ENCODE data around the gene RORC. TPM values are rescaled to one million over a fixed set of nuclear protein-coding genes. Genes with fewer than 3 reads are reported as not detected.
"Not testable (repeated sequence)": the region's sequence is repeated elsewhere in the genome, so short reads cannot be mapped to it uniquely, and the experiment has no call there.

RORC gene
- total RNA-seq, 1 experiment from 2014 or later: 1.3 TPM

- Histone ChIP-seq H3K36me3 (ENCODE audit: control insufficient read depth in 1 of 2, insufficient read depth in 2 of 2, low read length in 2 of 2) (peaks cover 0 to 3% of the 10 kb centered on the region in 2 experiments; a peak in 1 of 4 replicates), H3K4me3 (replicated peaks in 1 of 2; ENCODE audit: low read depth in 1 of 2, low read length in 2 of 2) (no peak overlapping the region), H3K79me2 (ENCODE audit: insufficient read depth, low read length) (no peaks in the 10 kb centered on the region), H3K4me2 (ENCODE audit: low read length) (no peak overlapping the region), H3K4me1 (ENCODE audit: control insufficient read depth in 1 of 2, insufficient read depth in 2 of 2, low read length in 2 of 2) (no peaks in the 10 kb centered on the region), H3K9ac (ENCODE audit: low read length) (no peak overlapping the region), H3K9me2 (ENCODE audit: insufficient read depth) (no peaks in the 10 kb centered on the region), H3K27ac (ENCODE audit: low read depth, low read length) (no peak overlapping the region), H3K9me3 (ENCODE audit: control insufficient read depth in 1 of 2, insufficient read depth in 1 of 2, low read depth in 1 of 2, low read length in 2 of 2) (no peaks in the 10 kb centered on the region), H4K20me1 (ENCODE audit: insufficient read depth) (no peaks in the 10 kb centered on the region), H2AFZ (ENCODE audit: low read depth, low read length, poor library complexity, severe bottlenecking) (no peak overlapping the region), H3K27me3 (ENCODE audit: insufficient read depth, low read length) (peaks cover 10% of the 10 kb centered on the region)
- POLR2A ChIA-PET: no interaction called here
- RAD21 ChIA-PET (ENCODE audit: low non-redundant PET in 1 of 2, low total read pairs in 2 of 2, uncharacterized antibody in 2 of 2, unreplicated experiment in 2 of 2): no interaction called here
- intact Hi-C loops (cut with micrococcal nuclease): no loop called here
- CTCF ChIA-PET: no interaction called here
- TF ChIP-seq EZH2phosphoT487 (IDR thresholded peaks at IDR 0.05; ENCODE audit: borderline replicate concordance) (no peak), ATF3 (IDR thresholded peaks at IDR 0.05) (no peak), SRF (IDR thresholded peaks at IDR 0.05; ENCODE audit: low read depth) (no peak), CBX3 (IDR thresholded peaks at IDR 0.05; ENCODE audit: low read depth) (no peak)
- no TSS peak for BruUV-seq (replicated peaks)
- ATAC-seq (no peak), DNase-seq (ENCODE audit: low read depth, low spot score) (no peak)
These were observed 48.9 kb downstream of the RORC start for GRCh38 chr1:151782741-151783140.

DNA sequence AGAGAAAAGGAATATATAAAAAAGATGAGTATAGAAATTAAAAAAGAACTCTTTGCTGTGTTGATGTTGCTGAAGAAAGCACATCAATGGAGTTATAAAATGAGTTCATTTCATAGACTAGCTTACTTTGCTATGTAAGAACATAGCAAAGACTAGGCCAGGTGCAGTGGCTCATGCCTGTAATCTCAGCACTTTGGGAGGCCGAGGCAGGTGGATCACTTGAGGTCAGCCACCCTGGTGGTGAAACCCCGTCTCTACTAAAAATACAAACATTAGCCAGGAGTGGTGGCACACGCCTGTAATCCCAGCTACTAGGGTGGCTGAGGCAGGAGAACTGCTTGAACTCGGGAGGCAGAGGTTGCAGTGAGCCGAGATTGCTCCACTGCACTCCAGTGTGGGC, 49.6 kb downstream of the RORC start:
- not testable (repeated sequence) for BruUV-seq (replicated peaks)

DNA sequence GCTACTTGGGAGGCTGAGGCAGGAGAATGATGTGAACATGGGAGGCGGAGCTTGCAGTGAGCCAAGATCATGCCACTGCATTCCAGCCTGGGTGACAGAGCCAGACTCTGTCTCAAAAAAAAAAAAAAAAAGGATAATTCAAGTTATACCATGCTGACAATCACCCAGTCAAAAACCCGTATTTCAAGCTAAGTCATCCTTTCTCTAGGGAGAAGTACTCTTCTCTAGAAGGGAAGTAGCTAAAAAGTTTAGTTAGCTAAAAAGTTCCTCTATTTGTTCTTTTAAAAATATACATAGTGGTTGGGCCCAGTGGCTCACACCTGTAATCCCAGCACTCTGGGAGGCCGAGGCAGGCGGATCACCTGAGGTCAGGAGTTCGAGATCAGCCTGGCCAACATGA, 50.9 kb downstream of the RORC start:
- H2AFZ ChIP-seq (ENCODE audit: low read depth, low read length, poor library complexity, severe bottlenecking); RAD21 ChIA-PET (ENCODE audit: low non-redundant PET in 1 of 2, low total read pairs in 2 of 2, uncharacterized antibody in 2 of 2, unreplicated experiment in 2 of 2); intact Hi-C loops (cut with micrococcal nuclease); H3K79me2 ChIP-seq (ENCODE audit: insufficient read depth, low read length); POLR2A ChIA-PET; H3K27ac ChIP-seq (ENCODE audit: low read depth, low read length); H3K36me3 ChIP-seq (ENCODE audit: control insufficient read depth in 1 of 2, insufficient read depth in 2 of 2, low read length in 2 of 2); H3K9me2 ChIP-seq (ENCODE audit: insufficient read depth); H4K20me1 ChIP-seq (ENCODE audit: insufficient read depth); ATAC-seq; H3K9ac ChIP-seq (ENCODE audit: low read length); H3K4me3 ChIP-seq (replicated peaks in 1 of 2; ENCODE audit: low read depth in 1 of 2, low read length in 2 of 2); H3K4me1 ChIP-seq (ENCODE audit: control insufficient read depth in 1 of 2, insufficient read depth in 2 of 2, low read length in 2 of 2); BruUV-seq (replicated peaks); H3K9me3 ChIP-seq (ENCODE audit: control insufficient read depth in 1 of 2, insufficient read depth in 1 of 2, low read depth in 1 of 2, low read length in 2 of 2); DNase-seq (ENCODE audit: low read depth, low spot score); CTCF ChIA-PET; H3K4me2 ChIP-seq (ENCODE audit: low read length): not testable (repeated sequence)
- peaks cover 10% of the 10 kb centered on the region for H3K27me3 ChIP-seq (ENCODE audit: insufficient read depth, low read length)

More for the DNA sequence above, 49.6 kb downstream of the RORC start:
- RAD21 ChIA-PET (ENCODE audit: low non-redundant PET in 1 of 2, low total read pairs in 2 of 2, uncharacterized antibody in 2 of 2, unreplicated experiment in 2 of 2); H4K20me1 ChIP-seq (ENCODE audit: insufficient read depth); POLR2A ChIA-PET; ATAC-seq; CTCF ChIA-PET; intact Hi-C loops (cut with micrococcal nuclease); H3K27ac ChIP-seq (ENCODE audit: low read depth, low read length); H3K4me1 ChIP-seq (ENCODE audit: control insufficient read depth in 1 of 2, insufficient read depth in 2 of 2, low read length in 2 of 2); H3K9ac ChIP-seq (ENCODE audit: low read length); DNase-seq (ENCODE audit: low read depth, low spot score); H3K79me2 ChIP-seq (ENCODE audit: insufficient read depth, low read length); H3K4me3 ChIP-seq (replicated peaks in 1 of 2; ENCODE audit: low read depth in 1 of 2, low read length in 2 of 2); H3K9me3 ChIP-seq (ENCODE audit: control insufficient read depth in 1 of 2, insufficient read depth in 1 of 2, low read depth in 1 of 2, low read length in 2 of 2); H3K4me2 ChIP-seq (ENCODE audit: low read length); H2AFZ ChIP-seq (ENCODE audit: low read depth, low read length, poor library complexity, severe bottlenecking); H3K36me3 ChIP-seq (ENCODE audit: control insufficient read depth in 1 of 2, insufficient read depth in 2 of 2, low read length in 2 of 2); H3K9me2 ChIP-seq (ENCODE audit: insufficient read depth): not testable (repeated sequence)
- peaks cover 10% of the 10 kb centered on the region for H3K27me3 ChIP-seq (ENCODE audit: insufficient read depth, low read length)
